NCI-H2081 treated with DMSO at 0.1 percent for 48 hours (cell line): ENCODE measurements around the gene TCF19.

ENCODE experiments used
- DNase-seq: peaks from one replicate; lab custom pipeline; 2025; lab: John Stamatoyannopoulos, UW

Gene TCF19

DNA sequence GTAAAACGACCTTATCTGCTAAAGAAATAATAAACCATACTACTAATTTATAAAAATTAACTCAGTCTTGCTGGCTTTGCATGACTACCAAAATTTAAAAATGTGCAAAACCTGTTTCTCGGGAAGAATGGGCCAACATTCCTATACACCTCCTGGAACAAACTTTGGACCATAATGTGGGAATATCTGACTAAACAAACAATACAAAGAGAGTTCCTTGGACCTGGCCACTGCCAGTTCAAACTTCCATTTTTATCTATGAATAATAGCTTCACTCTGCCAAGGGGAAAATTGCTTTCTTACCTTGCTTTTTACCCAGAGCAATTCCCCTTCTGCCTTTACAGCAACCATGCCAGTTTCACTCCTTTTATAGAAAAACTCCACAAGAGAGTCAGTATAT is 50.7 kb downstream of the TCF19 start:
- no peak for DNase-seq

DNA sequence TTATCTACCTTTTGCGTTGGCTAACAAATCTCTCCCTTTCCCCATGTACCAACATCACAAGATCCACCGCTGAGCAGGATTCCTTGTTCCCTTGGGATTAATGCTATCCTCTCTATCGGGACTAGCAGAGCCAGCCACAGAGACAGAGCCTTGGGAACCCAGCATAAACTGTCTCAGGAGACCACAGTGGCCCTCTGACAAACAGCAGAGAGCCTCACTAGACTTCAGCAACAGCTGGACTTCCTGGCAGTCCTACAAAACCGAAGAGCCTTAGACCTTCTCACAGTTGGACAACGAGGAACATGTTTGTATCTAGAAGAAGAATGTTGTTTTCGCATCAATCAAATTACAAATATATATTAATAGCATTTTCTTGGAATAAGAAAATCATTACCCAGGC is 51.7 kb downstream of the TCF19 start:
- DNase-seq: no peak

DNA sequence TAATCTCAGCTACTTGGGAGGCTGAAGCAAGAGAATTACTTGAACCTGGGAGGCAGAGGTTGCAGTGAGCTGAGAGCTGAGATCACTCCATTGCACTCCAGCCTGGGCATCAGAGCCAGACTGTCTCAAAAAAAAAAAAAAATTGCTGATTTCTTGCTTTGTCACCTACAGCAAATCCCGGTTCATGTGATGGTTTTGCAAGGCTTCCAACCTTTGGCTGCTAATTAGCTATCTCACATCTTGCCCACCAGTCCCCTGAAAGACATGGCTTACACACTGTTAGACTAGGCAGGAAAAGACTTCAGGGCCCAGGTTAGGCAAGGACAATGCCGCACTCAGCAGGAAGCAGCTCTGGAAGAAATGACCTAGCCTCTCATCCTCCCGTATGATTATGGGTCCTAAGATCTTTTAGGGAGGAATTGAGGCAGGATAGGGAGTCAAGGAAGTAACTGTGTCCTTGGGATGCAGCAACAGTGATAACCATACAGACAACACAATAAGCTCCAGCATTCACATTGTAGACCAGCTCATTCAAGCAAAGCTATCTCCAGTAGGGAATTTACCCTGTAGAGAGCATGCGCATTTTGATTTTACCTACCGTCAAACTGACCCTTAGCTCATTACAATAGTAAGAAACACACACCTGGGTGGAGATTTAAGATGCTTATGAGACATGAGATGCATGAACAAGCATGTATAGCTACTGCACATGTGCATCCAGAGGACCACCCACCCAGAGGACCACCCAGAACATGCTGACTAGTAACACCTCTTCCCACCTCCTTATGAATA is 52.5 kb downstream of the TCF19 start:
- DNase-seq: no peak
